GM19395 (cell line): ENCODE measurements around the gene PRIM2.
"Not testable (repeated sequence)": the region's sequence is repeated elsewhere in the genome, so short reads cannot be mapped to it uniquely, and the experiment has no call there.

Experiments
- ATAC-seq: cut with Tn5 transposase; IDR thresholded peaks from one replicate; pipeline ENCODE4 v1.9.1; 2021; ENCODE audit warnings: mild to moderate bottlenecking, moderate library complexity; ENCODE audit not compliant: unreplicated experiment

PRIM2 gene

GRCh38 chr6:57443181-57443580 is 125.8 kb downstream of the PRIM2 start:
- ATAC-seq, result not testable (repeated sequence)

DNA sequence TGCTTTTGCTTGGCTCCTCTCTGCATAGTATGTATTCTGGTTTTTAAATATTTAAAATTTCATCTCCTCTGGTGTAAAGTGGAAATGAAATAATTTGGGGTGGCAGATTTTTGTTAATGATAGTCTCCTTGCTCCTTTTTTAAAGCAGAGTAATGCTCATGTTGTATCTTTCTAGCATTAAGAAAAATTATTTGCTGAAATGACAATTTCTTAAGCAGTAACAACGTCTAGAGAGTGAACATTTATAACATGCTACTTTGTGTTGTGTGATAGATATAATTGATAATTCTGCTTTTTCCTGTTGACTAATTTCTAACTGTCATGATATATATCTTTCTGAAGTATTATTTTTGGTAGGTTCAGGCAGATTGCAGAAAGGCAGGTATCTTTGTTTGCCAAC is 127.4 kb downstream of the PRIM2 start:
- ATAC-seq, result not testable (repeated sequence)

GRCh38 chr6:57445379-57445778 is 127.9 kb downstream of the PRIM2 start:
- ATAC-seq, result peak; percentile 55

GRCh38 chr6:57445790-57446468 is 128.5 kb downstream of the PRIM2 start:
- ATAC-seq, result peak; percentile 73

DNA sequence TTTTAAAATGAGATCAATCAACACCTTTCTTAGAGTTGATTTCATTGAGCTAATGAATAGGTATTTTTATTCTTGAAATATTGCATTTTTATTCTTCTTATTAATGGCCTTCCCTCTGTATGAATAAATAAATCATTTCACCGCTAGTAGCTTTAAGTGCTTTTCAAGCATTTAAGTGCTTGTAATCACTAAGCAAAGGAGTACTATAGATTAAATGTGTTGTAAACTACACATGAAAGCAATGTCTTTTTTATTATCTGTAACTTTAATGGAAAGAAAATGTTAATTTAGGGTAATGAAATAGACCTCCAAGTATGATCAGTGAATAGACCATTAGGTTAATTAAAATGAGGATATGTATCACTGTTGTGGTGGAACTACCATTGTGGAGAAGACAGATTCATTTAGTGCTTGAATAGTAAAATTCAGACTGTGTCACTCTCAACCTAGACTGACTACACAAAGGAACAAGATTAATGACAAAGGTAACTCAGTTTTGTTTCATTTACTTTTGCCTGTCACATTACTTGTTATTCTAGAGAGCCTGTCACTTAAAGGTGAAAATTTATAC is 132.2 kb downstream of the PRIM2 start:
- not testable (repeated sequence) for ATAC-seq

DNA sequence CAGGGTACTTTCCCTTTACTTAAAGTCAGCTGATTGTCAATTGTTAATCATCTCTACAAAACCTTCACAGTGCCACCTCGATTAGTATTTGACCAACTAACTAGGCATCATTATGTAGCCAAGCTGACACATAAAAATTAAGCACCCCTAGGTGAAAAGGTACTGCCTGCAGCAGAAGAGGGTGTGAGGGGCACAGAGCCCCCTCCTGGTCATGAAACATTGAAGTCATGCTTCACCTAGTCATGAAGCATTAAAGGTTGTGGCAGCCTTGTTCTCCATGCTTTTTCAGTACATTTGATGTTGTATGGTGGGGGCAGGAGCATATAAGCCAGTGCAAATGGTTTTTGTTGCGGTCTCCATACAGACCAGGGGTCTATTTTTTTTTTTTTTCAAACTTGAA is 142.4 kb downstream of the PRIM2 start:
- not testable (repeated sequence) for ATAC-seq

DNA sequence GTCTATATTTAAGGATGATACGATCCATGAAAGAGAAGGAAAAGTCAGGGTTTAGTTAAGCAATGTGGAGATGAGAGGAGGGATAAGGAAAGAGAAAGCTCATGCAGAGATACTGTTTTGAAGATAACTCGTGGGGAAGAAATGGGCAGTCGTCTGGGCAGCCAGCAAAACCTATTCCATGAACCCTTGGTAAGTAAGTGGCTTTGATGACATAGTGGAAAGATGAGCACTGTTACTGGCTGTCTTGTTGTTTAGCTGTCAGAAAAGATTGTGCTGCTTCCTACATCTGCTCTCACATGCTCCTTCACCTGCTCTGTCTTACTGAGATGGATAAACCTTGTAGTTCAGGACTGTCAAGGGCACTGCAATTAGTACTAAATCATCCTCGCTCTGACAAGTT is 143.6 kb downstream of the PRIM2 start:
- ATAC-seq, result not testable (repeated sequence)

- ATAC-seq, result not testable (repeated sequence)
These were observed 146.4 kb downstream of the PRIM2 start for GRCh38 chr6:57463809-57464208.

DNA sequence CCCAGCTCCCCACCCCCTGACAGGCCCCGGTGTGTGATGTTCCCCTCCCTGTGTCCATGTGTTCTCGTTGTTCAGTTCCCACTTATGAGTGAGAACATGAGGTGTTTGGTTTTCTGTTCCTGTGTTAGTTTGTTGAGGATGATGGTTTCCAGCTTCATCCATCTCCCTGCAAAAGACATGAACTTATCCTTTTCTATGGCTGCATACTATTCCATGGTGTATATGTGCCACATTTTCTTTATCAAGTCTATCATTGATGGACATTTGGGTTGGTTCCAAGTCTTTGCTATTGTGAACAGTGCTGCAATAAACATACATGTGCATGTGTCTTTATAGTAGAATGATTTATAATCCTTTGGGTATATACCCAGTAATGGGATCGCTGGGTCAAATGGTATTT is 148.5 kb downstream of the PRIM2 start:
- not testable (repeated sequence) for ATAC-seq

DNA sequence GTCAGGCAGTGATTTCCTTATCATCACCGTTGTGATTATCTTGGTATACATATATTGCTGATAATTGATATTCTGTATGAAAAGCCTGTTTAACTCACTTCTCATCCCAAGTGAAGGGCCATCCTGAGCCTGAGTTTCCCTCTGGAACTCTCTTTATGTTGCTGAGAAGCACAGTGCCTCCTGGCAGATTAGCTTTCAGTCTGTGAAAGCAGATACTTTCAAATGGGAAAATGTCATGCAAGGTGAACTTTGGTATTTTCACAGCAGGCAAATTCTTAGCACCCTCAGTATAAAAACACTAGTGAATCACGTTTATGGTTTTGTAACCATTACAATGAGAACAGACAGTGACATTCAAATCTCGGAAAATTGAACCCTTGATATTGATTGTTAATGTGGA is 151.6 kb downstream of the PRIM2 start:
- no peak for ATAC-seq

DNA sequence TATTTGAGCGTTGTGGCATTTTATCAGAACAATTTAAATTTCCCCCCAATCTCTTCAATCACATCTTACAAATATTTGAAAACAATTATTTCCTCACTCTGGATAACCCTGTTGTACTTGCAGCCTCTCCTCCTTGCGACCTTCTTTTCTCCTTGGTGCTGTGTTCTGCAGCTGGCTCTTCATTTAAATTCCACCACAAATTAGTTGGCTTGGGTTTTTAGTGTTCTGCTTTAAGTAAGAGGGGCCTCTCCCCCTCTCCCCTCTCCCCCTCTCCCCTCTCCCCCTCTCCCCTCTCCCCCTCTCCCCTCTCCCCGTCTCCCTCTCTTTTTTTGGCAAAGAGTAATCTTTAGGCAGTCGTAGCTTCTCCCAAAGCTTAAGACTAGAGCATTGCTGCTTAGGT is 152.7 kb downstream of the PRIM2 start:
- ATAC-seq, result not testable (repeated sequence)

- ATAC-seq, result not testable (repeated sequence)
These were observed 154.0 kb downstream of the PRIM2 start for GRCh38 chr6:57471314-57471864.

DNA sequence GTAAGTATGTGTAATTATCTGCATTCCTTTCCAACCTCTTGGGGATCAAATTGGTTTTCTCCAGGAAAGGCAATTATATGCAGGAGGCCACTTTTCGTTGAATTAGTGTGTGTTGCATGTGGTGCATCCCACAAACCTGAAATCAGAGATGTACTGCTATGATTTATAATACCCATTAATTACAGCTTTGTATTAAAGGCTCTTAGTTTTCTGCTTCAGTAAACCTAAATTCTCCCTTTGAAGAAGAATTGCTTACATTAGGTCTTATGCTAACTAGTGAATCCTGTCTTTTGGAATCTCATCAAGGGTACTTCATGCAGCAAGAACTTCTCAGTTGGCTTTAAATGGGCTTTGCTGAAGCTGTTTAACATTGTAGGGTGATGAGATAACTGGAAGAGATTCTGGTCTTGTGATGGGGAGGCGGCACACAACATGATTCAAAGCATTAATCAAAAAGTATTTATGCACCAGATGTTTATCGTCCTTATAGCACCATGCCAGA is 155.5 kb downstream of the PRIM2 start:
- ATAC-seq, result not testable (repeated sequence)

GRCh38 chr6:57474862-57475475 is 157.5 kb downstream of the PRIM2 start:
- ATAC-seq, result not testable (repeated sequence)

DNA sequence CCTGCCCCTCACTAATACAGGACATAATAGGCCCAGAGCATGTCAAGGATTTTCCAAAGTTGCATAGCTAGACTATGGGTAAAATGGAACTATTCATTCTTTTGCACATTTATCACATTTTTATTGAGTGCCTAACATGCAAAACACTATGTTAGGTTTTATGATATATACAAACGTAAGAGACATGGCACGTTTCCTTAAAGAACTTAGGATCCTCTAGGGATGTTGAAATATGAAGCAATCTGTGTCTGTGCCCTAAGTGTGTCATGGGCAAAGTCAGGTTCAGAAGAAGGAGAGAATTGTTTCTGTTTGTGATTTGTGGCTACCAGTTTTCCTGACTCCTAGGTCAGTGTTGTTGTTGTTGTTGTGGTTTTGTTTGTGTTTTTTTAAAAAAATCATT is 158.2 kb downstream of the PRIM2 start:
- not testable (repeated sequence) for ATAC-seq

DNA sequence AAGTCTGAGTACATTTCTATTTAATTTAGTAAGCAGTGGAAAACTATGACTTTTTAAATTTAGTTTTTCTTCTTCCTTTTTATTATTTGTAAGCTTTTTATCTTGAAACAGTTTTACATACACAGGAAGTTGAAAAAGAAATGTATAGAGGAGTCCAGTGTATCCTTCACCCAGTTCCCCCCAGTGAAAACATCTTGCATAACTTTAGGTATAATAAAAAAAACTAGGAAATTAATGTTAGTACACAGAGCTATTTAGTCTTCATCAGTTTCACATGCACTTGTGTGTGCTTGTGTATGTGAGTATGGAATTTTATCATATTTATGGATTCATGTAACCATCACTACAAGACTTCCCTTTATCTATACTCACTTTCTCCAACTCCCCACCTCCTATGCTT is 162.8 kb downstream of the PRIM2 start:
- not testable (repeated sequence) for ATAC-seq

- ATAC-seq, result not testable (repeated sequence)
These were observed 163.7 kb downstream of the PRIM2 start for GRCh38 chr6:57481121-57481520.

DNA sequence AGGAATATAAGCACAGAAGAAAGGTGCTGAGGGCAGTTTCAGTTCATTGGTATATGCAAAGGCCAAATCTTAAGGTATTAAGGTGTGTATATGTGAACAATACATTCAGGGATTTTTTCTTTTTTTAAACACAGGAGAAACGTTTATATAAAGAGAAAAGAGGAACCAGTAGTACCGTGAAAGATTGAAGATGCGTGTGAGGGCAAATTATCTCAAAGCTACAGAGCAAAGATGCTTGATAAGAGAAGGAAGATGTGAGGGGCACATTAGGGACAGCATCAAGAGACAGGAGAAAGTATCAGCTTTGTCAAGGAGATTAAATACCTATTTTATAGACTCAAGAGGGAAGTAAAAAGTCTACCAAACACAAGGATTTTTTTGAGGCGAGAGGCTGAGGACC is 165.0 kb downstream of the PRIM2 start:
- ATAC-seq, result not testable (repeated sequence)

DNA sequence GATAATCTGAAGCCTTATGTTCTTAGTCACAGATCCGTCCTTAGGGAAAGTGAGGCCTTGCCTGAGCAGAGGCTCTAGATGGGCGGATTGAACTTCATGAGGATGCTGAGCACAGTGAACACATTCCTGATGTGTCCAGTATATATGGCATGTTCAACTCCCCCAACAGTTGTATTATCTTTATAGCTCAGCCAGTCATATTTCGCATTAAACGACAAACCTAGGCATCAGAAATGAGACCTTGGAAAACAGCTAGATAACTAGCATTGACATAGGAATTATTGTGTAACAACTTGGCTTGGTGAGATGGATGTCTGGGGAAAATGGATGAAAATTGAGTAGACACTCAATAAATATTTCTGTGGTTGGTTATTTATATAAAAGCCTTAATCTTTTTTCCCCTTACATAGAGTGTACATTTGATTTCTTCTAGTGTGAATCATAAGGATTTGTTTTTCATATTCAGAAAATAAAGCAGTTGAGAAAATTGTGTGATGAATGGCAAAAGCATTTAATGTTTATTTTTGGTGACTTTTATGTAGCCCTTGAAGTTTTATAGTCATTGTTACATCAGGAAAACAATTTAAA is 169.2 kb downstream of the PRIM2 start:
- not testable (repeated sequence) for ATAC-seq

DNA sequence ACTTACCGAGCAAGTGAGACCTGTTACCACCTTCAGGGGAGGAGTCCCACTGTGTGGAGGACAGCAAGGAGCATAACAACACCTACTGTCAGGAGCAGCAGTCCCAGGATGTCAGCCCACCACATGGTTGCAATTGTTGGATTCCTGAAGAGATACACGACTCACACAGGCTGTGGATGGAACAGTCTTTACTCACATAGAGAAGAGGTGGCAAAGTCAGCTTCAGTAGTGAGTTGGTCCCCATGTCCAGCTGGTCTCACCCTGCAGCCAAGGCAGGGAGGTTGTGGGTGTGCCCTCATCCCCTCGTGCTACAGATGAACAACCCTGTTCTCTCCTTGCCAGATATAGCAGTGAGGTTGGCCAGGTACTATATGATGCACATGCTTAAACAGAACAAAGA is 171.1 kb downstream of the PRIM2 start:
- ATAC-seq, result not testable (repeated sequence)

- ATAC-seq, result not testable (repeated sequence)
These were observed 172.5 kb downstream of the PRIM2 start for GRCh38 chr6:57489887-57490286.
